Neural progenitor cell (in vitro differentiated cells): ENCODE measurements around the gene CROCC2. TPM values are rescaled to one million over a fixed set of nuclear protein-coding genes. Genes with fewer than 3 reads are reported as not detected.

Source experiments
- DNase-seq: peaks from one replicate; pipeline ENCODE4 v3.0.0-alpha.2; 2016; ENCODE audit warnings: low spot score
- H2AFZ ChIP-seq: fragments of 200-600 bp; sonication (generic); replicated peaks from 2 replicates; pipeline ENCODE4 v1.6.1; 2016; ENCODE audit warnings: antibody characterized with exemption
- H3F3A ChIP-seq: fragments of 200-600 bp; sonication (generic); 2 replicates; pipeline ENCODE4 v1.6.1; 2016; ENCODE audit warnings: antibody characterized with exemption, low read depth
- H3K27ac ChIP-seq: fragments of 200-600 bp; sonication (generic); 2 replicates; pipeline ENCODE4 v1.5.1; 2016; ENCODE audit warnings: mild to moderate bottlenecking
- H3K27me3 ChIP-seq: fragments of 200-600 bp; sonication (generic); 2 replicates; pipeline ENCODE4 v1.6.1; 2016; ENCODE audit warnings: mild to moderate bottlenecking, moderate library complexity
- H3K36me3 ChIP-seq: fragments of 200-600 bp; sonication (generic); 2 replicates; pipeline ENCODE4 v1.5.1; 2016
- H3K4me1 ChIP-seq: fragments of 200-600 bp; sonication (generic); 2 replicates; pipeline ENCODE4 v1.6.1; 2016; ENCODE audit warnings: mixed run types
- H3K4me2 ChIP-seq: fragments of 200-600 bp; sonication (generic); 2 replicates; pipeline ENCODE4 v1.6.1; 2016
- H3K4me3 ChIP-seq: fragments of 200-600 bp; sonication (generic); 2 replicates; pipeline ENCODE4 v1.5.1; 2016
- H3K79me2 ChIP-seq: fragments of 200-600 bp; sonication (generic); 2 replicates; pipeline ENCODE4 v1.6.1; 2016; ENCODE audit warnings: low read depth
- H3K9ac ChIP-seq: fragments of 200-600 bp; sonication (generic); 2 replicates; pipeline ENCODE4 v1.6.1; 2016
- H3K9me3 ChIP-seq: fragments of 200-600 bp; sonication (generic); 2 replicates; pipeline ENCODE4 v1.5.1; 2016; ENCODE audit warnings: low read depth
- H4K20me1 ChIP-seq: fragments of 200-600 bp; sonication (generic); 2 replicates; pipeline ENCODE4 v1.6.1; 2016; ENCODE audit warnings: low read depth
- H3K27ac Mint-ChIP-seq: 3 replicates; pipeline ENCODE4 v1.8.0; 2021; ENCODE audit warnings: mixed read lengths
- H3K27me3 Mint-ChIP-seq: 2 replicates; pipeline ENCODE4 v1.8.0; 2022; ENCODE audit warnings: low read depth, mild to moderate bottlenecking, inconsistent platforms, moderate library complexity, mixed read lengths; ENCODE audit not compliant: insufficient read depth
- H3K36me3 Mint-ChIP-seq: 3 replicates; pipeline ENCODE4 v1.8.0; 2021; ENCODE audit warnings: mixed read lengths
- H3K4me1 Mint-ChIP-seq: 3 replicates; pipeline ENCODE4 v1.8.0; 2021; ENCODE audit warnings: mixed read lengths
- H3K4me3 Mint-ChIP-seq: 3 replicates; pipeline ENCODE4 v1.8.0; 2021; ENCODE audit warnings: mild to moderate bottlenecking, moderate library complexity, mixed read lengths
- H3K9me3 Mint-ChIP-seq: 3 replicates; pipeline ENCODE4 v1.8.0; 2020; ENCODE audit warnings: mixed read lengths
- EZH2 ChIP-seq: fragments of 200-600 bp; sonication (generic); IDR thresholded peaks from 2 replicates; pipeline ENCODE4 v1.6.1; 2017; ENCODE audit warnings: antibody characterized with exemption, mild to moderate bottlenecking, moderate library complexity
- EZH2phosphoT487 ChIP-seq: fragments of 200-600 bp; sonication (generic); IDR thresholded peaks from 2 replicates; pipeline ENCODE4 v1.6.1; 2017; ENCODE audit warnings: antibody characterized with exemption
- total RNA-seq: library from RNA; depleted of rRNA; stranded (reverse); fragments of >200 nt; gene quantifications from 2 replicates; pipeline ENCODE4 v1.2.3, GENCODE V29; 2015; ENCODE audit warnings: low replicate concordance
- TF ChIP-seq, protein P1 (sequence below): fragments of 200-600 bp; sonication (generic); IDR thresholded peaks from 2 replicates; pipeline ENCODE4 v1.5.1; 2017; ENCODE audit warnings: antibody characterized with exemption, mild to moderate bottlenecking

CROCC2 gene
- total RNA-seq, 1 donor from 2014 or later = not detected

DNA sequence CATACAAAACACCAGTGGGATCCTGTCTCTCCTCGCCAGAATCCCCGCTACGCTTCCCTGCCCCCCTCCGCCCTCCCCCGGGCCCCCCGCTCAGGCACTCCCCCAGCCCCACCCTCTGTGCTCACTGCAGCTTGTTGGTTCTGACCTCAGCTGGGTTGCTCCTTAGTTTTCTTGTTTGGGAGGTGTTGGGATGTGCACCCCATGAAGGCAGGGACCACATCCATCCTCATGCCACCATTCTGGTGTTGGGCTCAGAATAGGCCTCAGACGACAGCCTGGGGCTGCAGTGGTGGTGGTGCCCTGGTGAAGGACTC, 96.9 kb downstream of the CROCC2 start:
- H3K27me3 Mint-ChIP-seq = peaks cover 21% of the 10 kb centered on the region
- Histone ChIP-seq H3K4me2 (no peak overlapping the region), H3K4me1 (no peaks in the 10 kb centered on the region), H3K9ac (no peak overlapping the region), H3K4me3 (no peak overlapping the region), H3K79me2 (no peaks in the 10 kb centered on the region), H4K20me1 (peaks cover 5% of the 10 kb centered on the region), H3K27me3 (peaks cover 43% of the 10 kb centered on the region), H3F3A (no peaks in the 10 kb centered on the region), H3K27ac (no peak overlapping the region), H3K9me3 (no peaks in the 10 kb centered on the region), H2AFZ (no peak overlapping the region), H3K36me3 (no peaks in the 10 kb centered on the region)
- no peak for DNase-seq
- H3K27ac Mint-ChIP-seq = no peak overlapping the region
- peaks cover 6% of the 10 kb centered on the region for H3K4me1 Mint-ChIP-seq
- H3K9me3 Mint-ChIP-seq = peaks cover 29% of the 10 kb centered on the region
- peaks cover 3% of the 10 kb centered on the region for H3K36me3 Mint-ChIP-seq
- H3K4me3 Mint-ChIP-seq = no peak overlapping the region
- TF ChIP-seq, protein P1, sequence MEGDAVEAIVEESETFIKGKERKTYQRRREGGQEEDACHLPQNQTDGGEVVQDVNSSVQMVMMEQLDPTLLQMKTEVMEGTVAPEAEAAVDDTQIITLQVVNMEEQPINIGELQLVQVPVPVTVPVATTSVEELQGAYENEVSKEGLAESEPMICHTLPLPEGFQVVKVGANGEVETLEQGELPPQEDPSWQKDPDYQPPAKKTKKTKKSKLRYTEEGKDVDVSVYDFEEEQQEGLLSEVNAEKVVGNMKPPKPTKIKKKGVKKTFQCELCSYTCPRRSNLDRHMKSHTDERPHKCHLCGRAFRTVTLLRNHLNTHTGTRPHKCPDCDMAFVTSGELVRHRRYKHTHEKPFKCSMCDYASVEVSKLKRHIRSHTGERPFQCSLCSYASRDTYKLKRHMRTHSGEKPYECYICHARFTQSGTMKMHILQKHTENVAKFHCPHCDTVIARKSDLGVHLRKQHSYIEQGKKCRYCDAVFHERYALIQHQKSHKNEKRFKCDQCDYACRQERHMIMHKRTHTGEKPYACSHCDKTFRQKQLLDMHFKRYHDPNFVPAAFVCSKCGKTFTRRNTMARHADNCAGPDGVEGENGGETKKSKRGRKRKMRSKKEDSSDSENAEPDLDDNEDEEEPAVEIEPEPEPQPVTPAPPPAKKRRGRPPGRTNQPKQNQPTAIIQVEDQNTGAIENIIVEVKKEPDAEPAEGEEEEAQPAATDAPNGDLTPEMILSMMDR = no peak
- TF ChIP-seq EZH2phosphoT487 (no peak), EZH2 (no peak)

DNA sequence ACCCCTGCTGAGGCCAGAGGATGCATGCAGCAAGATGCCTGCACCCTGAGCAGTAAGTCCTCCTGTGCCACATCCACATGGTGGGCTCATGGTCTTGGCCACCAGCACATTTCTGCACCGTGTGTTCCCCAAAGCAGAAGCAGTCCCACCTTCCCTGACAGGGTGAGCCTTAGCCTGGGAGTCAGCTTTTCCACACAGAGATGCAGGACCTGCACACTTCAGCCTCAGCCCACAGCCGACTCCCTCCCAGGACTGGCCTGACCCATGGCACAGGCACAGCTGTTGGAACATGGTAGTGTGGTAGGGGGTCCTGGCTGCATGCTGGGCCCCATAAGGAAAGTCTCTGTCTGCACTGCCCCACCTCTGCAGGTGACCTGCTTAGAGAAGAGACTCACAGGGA, 97.2 kb downstream of the CROCC2 start:
- Histone ChIP-seq H3K27me3 (peaks cover 39% of the 10 kb centered on the region), H2AFZ (no peak overlapping the region), H3F3A (no peaks in the 10 kb centered on the region), H4K20me1 (peaks cover 5% of the 10 kb centered on the region), H3K9ac (no peak overlapping the region), H3K4me2 (no peak overlapping the region), H3K4me1 (no peaks in the 10 kb centered on the region), H3K9me3 (no peaks in the 10 kb centered on the region), H3K27ac (no peak overlapping the region), H3K79me2 (no peaks in the 10 kb centered on the region), H3K36me3 (no peaks in the 10 kb centered on the region), H3K4me3 (no peak overlapping the region)
- no peak for DNase-seq
- no peak overlapping the region for H3K4me3 Mint-ChIP-seq
- no peak overlapping the region for H3K27ac Mint-ChIP-seq
- H3K4me1 Mint-ChIP-seq = peaks cover 6% of the 10 kb centered on the region
- peaks cover 21% of the 10 kb centered on the region for H3K27me3 Mint-ChIP-seq
- peaks cover 29% of the 10 kb centered on the region for H3K9me3 Mint-ChIP-seq
- TF ChIP-seq, protein P1 = no peak
- TF ChIP-seq EZH2 (no peak), EZH2phosphoT487 (no peak)
- peaks cover 3% of the 10 kb centered on the region for H3K36me3 Mint-ChIP-seq

DNA sequence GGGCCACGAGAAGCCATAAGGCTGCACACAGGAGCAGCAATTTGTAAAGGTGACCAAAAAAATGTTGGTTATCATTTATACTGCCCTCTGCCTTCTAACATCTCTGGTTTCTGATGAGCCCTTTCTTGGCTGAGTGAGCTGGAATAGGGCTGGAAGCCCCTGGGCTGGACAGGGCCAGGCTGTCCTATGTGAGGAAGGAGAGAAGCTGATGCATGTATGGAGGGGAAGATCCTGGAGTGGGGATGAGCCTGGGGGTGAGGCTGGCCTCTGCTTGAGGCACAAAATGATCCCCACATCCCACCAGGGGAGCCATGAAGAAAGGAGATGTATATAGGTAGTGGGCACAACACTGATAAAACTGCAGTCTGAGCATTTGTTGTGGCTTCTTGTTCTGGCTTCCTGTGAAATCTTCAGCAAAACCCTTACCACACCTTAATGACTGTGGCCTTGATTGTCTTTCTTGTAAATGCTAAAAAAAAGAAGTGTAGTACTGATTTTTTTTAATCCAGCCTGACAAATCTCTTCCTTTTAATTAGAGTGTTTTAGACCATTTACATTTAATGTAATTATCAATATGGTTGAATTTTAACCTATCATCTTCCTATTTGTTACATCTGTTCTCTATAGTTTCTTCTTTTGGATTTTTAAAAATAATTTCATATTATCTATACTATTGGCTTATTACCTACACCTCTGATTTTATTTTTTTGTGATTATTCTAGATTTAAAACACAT, 97.9 kb downstream of the CROCC2 start:
- H3K4me3 ChIP-seq = no peak overlapping the region
- no peaks in the 10 kb centered on the region for H3K36me3 ChIP-seq
- TF ChIP-seq EZH2 = no peak
- no peak for TF ChIP-seq EZH2phosphoT487
- TF ChIP-seq, protein P1 = no peak
- Mint-ChIP-seq H3K27me3 (peaks cover 22% of the 10 kb centered on the region), H3K4me1 (peaks cover 9% of the 10 kb centered on the region), H3K36me3 (peaks cover 3% of the 10 kb centered on the region), H3K27ac (no peak overlapping the region), H3K9me3 (peaks cover 29% of the 10 kb centered on the region), H3K4me3 (no peak overlapping the region)
- no peak for DNase-seq
- peaks cover 5% of the 10 kb centered on the region for H4K20me1 ChIP-seq
- H3F3A ChIP-seq = no peaks in the 10 kb centered on the region
- no peak overlapping the region for H2AFZ ChIP-seq
- H3K27me3 ChIP-seq = peaks cover 34% of the 10 kb centered on the region
- H3K9me3 ChIP-seq = no peaks in the 10 kb centered on the region
- H3K27ac ChIP-seq = no peak overlapping the region
- H3K79me2 ChIP-seq = no peaks in the 10 kb centered on the region
- no peaks in the 10 kb centered on the region for H3K4me1 ChIP-seq
- H3K4me2 ChIP-seq = no peak overlapping the region
- no peak overlapping the region for H3K9ac ChIP-seq
